Measurements from ENCODE around the gene NAXD. TPM values are rescaled to one million over a fixed set of nuclear protein-coding genes. Genes with fewer than 3 reads are reported as not detected.

The NAXD gene
- total RNA-seq, 2 donors from 2014 or later: 36.2 to 71.6 TPM

- H3K9me3 ChIP-seq: no peaks in the 10 kb centered on the region
- no peak for DNase-seq (ENCODE audit: low spot score)
- intact Hi-C loops (cut with DNase I): loop anchor here (5.0 kb wide), 1 partner anchor 225 kb away; no protein-coding TSS in a partner anchor
- no peak overlapping the region for H3K4me3 ChIP-seq
- H3K27ac ChIP-seq: no peak overlapping the region
- no peaks in the 10 kb centered on the region for H3K4me1 ChIP-seq (replicated peaks)
- TF ChIP-seq POLR2AphosphoS5 (IDR thresholded peaks at IDR 0.05) (no peak), POLR2A (IDR thresholded peaks at IDR 0.05) (no peak)
- TF ChIP-seq, protein P1, sequence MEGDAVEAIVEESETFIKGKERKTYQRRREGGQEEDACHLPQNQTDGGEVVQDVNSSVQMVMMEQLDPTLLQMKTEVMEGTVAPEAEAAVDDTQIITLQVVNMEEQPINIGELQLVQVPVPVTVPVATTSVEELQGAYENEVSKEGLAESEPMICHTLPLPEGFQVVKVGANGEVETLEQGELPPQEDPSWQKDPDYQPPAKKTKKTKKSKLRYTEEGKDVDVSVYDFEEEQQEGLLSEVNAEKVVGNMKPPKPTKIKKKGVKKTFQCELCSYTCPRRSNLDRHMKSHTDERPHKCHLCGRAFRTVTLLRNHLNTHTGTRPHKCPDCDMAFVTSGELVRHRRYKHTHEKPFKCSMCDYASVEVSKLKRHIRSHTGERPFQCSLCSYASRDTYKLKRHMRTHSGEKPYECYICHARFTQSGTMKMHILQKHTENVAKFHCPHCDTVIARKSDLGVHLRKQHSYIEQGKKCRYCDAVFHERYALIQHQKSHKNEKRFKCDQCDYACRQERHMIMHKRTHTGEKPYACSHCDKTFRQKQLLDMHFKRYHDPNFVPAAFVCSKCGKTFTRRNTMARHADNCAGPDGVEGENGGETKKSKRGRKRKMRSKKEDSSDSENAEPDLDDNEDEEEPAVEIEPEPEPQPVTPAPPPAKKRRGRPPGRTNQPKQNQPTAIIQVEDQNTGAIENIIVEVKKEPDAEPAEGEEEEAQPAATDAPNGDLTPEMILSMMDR (IDR thresholded peaks at IDR 0.05): no peak
- H3K36me3 ChIP-seq: no peaks in the 10 kb centered on the region
- 78% methylated on average over 2 of the region's 2 CpGs for WGBS
- H3K27me3 ChIP-seq (replicated peaks; ENCODE audit: insufficient read depth): no peaks in the 10 kb centered on the region
Observed at GRCh38 chr13:110592665-110593064, 22.7 kb upstream of the NAXD start.

DNA sequence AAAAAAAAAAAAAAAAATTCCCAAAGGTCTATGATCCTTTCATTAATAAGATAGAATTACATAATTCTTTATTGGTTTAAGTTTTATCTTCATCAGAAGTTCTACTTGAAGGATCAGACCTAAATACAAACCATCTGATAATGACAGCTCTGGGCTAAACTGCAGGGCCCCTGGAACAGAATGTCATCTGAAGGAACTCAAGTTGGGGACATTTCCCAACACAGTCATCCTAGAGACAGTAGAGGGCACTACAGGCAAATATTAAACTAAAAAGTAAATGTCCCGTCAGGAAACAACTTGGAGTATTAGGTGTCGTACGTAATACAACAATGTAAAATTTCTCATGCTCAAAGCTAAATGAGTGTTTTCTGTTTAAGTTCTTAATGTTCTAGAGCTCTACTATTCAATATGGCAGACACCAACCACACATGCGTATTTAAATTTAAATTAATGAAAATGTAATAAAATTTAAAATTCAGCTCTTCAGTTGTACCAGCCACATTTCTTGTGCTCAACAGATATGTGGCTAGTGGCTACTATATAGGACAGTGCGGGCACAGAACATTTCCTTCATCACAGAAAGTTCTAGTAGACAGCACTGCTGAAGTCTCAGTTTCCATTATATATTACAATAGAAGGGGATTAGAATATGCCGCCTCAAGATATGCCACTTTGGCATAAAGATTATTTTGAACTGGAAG lies 21.8 kb upstream of the NAXD start:
- no peaks in the 10 kb centered on the region for H3K4me1 ChIP-seq (replicated peaks)
- 42% methylated on average over 6 of the region's 6 CpGs for WGBS
- H3K9me3 ChIP-seq: no peaks in the 10 kb centered on the region
- no peaks in the 10 kb centered on the region for H3K36me3 ChIP-seq
- intact Hi-C loops (cut with DNase I): loop anchor here (5.0 kb wide), 1 partner anchor 224 kb away; no protein-coding TSS in a partner anchor
- no peak overlapping the region for H3K4me3 ChIP-seq
- H3K27me3 ChIP-seq (replicated peaks; ENCODE audit: insufficient read depth): no peaks in the 10 kb centered on the region
- H3K27ac ChIP-seq: no peak overlapping the region
- peak; percentile 39 for DNase-seq (ENCODE audit: low spot score)
- TF ChIP-seq POLR2AphosphoS5 (IDR thresholded peaks at IDR 0.05) (peak; percentile 33), POLR2A (IDR thresholded peaks at IDR 0.05) (no peak)
- TF ChIP-seq, protein P1 (IDR thresholded peaks at IDR 0.05): peak; percentile 40 to 74 (median 66)

DNA sequence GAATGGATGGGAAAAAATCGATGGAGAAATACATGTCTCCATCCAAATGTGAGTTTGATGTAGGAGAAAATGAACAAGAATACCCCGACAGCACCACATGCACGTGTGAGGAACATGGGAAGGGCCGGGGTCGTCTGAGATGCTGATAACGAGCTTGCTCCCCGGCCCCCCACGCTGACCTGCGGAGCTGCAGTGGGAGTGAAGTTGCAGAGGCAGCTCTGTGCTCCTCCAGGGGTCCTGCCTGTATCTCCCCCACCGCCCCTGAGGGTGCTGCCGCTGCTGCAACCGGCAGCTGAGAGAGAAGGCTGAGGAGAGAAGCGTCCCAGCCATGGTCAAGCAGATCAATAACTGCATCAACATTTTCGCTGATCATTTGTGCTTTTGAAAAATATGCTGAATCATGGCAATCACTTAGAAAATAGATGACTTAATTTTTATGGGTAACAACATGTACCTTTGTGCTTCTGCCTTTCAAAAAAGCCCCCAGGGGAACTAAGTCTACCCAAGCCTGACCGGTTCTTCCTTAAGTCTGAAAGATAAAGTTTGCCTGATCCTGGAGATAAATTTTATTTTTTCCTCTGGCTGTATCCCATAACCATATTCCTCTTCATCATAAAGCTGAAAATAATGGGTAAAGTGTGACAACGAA lies 18.2 kb upstream of the NAXD start:
- WGBS: 54% methylated on average over 16 of the region's 16 CpGs
- Histone ChIP-seq H3K27ac (no peak overlapping the region), H3K36me3 (no peaks in the 10 kb centered on the region), H3K4me1 (replicated peaks) (no peaks in the 10 kb centered on the region), H3K27me3 (replicated peaks; ENCODE audit: insufficient read depth) (no peaks in the 10 kb centered on the region), H3K4me3 (no peak overlapping the region), H3K9me3 (no peaks in the 10 kb centered on the region)
- no peak for DNase-seq (ENCODE audit: low spot score)
- TF ChIP-seq POLR2A (IDR thresholded peaks at IDR 0.05): no peak
- TF ChIP-seq POLR2AphosphoS5 (IDR thresholded peaks at IDR 0.05): peak; percentile 13
- TF ChIP-seq, protein P1 (IDR thresholded peaks at IDR 0.05): no peak
- intact Hi-C loops (cut with DNase I): no loop called here

DNA sequence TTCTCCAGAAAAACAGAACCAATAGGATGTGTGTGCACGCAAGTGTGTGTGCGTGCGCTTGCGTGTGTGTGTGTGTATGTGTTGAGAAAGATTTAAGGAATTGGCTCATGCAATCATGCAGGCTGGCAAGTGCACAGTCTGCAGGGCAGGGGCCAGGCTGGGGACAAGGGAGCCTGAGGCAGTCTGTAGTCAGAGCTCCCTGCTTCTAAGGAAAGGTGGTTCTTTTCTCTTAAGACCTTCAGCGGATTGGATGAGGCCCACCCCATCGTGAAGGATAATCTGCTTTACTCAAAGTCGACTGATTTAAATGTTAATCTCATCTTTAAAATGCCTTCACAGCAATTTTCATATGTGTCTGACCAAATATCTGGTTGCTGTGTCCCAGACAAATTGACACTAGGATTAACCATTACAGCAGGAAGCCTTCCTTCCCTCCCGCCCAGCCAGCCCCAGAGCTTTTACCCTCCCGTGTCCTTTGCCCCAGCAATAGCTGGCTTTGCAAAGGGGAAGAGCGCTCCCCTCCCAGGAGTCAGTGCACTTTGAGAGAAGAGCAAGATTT lies 15.0 kb upstream of the NAXD start:
- 82% methylated on average over 10 of the region's 10 CpGs for WGBS
- Histone ChIP-seq H3K27me3 (replicated peaks; ENCODE audit: insufficient read depth) (no peaks in the 10 kb centered on the region), H3K9me3 (no peaks in the 10 kb centered on the region), H3K4me1 (replicated peaks) (no peaks in the 10 kb centered on the region), H3K36me3 (no peaks in the 10 kb centered on the region), H3K27ac (no peak overlapping the region), H3K4me3 (no peak overlapping the region)
- TF ChIP-seq, protein P1 (IDR thresholded peaks at IDR 0.05): no peak
- TF ChIP-seq POLR2A (IDR thresholded peaks at IDR 0.05) (no peak), POLR2AphosphoS5 (IDR thresholded peaks at IDR 0.05) (no peak)
- DNase-seq (ENCODE audit: low spot score): no peak
- intact Hi-C loops (cut with DNase I): no loop called here
